Measurements from ENCODE around the gene COL27A1.
A peak's percentile ranks its signal among the peaks of the same experiment; 100 is the strongest.

Gene COL27A1

DNA sequence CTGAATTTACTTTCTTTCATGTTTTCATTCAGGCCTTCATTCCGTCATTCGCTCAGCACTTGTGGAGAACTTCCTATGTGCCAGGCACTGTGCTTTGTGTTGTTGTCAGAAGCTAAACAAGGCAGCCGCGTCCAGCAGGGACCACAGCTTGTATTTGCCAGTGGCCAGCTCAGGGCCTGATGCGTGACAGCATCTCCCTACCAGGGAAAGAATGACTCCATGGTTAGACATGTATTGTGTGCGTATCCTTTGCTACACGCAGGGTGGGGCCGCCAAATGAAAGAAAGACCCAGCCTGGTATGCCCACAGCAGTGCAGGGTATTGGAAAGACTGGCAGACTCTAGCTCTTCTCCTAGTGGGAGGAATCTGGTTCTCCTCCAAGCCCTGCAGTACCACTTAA, 4.7 kb upstream of the COL27A1 start:
- TF ChIP-seq, protein P1, sequence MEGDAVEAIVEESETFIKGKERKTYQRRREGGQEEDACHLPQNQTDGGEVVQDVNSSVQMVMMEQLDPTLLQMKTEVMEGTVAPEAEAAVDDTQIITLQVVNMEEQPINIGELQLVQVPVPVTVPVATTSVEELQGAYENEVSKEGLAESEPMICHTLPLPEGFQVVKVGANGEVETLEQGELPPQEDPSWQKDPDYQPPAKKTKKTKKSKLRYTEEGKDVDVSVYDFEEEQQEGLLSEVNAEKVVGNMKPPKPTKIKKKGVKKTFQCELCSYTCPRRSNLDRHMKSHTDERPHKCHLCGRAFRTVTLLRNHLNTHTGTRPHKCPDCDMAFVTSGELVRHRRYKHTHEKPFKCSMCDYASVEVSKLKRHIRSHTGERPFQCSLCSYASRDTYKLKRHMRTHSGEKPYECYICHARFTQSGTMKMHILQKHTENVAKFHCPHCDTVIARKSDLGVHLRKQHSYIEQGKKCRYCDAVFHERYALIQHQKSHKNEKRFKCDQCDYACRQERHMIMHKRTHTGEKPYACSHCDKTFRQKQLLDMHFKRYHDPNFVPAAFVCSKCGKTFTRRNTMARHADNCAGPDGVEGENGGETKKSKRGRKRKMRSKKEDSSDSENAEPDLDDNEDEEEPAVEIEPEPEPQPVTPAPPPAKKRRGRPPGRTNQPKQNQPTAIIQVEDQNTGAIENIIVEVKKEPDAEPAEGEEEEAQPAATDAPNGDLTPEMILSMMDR (IDR thresholded peaks at IDR 0.05; ENCODE audit: low read depth, low read length), result no peak
- DNase-seq (ENCODE audit: low read depth), result no peak
- H3K4me3 ChIP-seq (ENCODE audit: low read depth, low read length), result no peak overlapping the region

DNA sequence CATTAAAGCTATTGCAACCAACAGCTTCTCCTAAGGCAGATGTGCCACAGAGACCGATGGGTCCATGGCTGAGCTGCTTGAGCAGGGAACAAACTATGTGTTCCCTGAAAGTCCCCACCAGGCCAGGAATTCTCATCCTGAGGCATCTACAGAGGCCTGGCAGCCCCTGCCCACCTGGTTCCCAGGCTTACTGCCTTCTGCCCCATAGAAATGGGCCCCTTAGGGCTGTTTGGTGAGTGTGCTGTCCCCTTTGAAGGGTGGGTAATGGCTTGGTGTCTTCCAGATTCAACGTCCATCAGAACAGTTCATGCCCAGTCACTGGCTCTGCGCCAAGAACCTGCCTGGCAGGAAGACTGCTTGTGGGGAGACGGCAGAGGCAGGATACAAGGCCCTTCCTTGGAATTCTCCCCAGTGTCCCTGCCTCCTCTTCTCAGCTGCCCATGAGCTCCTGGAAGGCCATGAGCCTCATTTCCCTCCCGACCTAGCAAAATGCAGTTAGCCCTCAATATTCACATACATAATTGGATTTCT, 3.8 kb upstream of the COL27A1 start:
- no peak for DNase-seq (ENCODE audit: low read depth)
- TF ChIP-seq POLR2A (IDR thresholded peaks at IDR 0.05; ENCODE audit: extremely low read depth, insufficient read length), result no peak
- TF ChIP-seq MYC (IDR thresholded peaks at IDR 0.05; ENCODE audit: low read depth, low read length), result no peak
- TF ChIP-seq, protein P2, sequence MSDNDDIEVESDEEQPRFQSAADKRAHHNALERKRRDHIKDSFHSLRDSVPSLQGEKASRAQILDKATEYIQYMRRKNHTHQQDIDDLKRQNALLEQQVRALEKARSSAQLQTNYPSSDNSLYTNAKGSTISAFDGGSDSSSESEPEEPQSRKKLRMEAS (IDR thresholded peaks at IDR 0.05; ENCODE audit: low read depth, low read length), result no peak
- TF ChIP-seq, protein P1 (IDR thresholded peaks at IDR 0.05; ENCODE audit: low read depth, low read length), result no peak
- no peak overlapping the region for H3K4me3 ChIP-seq (ENCODE audit: low read depth, low read length)

DNA sequence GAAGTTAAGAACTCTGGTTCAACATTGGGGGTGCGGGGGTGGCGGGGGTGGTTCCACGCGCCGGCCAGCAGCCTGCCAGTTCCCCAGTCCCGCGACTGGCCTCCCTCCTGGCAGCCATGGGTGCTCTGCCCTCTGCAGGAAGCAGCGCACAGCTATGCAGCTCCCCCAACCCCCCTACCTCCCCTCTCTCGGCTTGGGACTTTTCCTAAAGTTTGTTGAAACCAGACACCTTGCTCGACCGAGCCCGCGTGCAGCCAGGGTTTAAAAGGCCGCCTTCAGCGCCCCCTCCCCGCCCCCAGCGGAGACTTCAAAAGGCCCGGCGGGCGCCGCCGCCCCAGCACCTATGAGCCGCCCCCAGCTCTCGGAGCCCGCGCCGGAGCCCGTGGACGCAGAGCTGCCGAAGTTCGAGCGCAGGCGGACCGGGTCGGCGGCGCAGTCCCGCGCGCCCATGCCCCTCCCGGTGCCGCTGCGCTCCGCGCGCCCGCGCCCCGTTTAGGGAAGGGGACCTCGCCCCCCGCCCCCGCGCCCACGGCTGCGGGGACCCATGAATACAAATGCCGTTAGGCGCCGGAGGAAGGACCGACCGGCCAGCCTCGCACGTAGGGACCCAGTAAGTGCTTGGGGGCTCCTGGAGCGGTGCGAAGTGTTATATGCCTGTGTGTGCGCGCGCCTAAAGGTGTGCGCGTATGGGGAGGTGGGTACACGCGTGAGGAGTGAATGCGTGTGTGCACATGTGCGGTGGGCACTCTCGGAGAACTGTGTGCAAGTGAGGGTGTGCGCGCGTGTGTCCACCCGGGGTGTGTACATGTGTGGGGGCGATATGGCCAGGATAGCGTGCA, 1.4 kb upstream of the COL27A1 start:
- peak; percentile 21 for DNase-seq (ENCODE audit: low read depth)
- TF ChIP-seq, protein P2 (IDR thresholded peaks at IDR 0.05; ENCODE audit: low read depth, low read length), result no peak
- TF ChIP-seq POLR2A (IDR thresholded peaks at IDR 0.05; ENCODE audit: extremely low read depth, insufficient read length) (no peak), MYC (IDR thresholded peaks at IDR 0.05; ENCODE audit: low read depth, low read length) (no peak)
- TF ChIP-seq, protein P1 (IDR thresholded peaks at IDR 0.05; ENCODE audit: low read depth, low read length), result no peak
- H3K4me3 ChIP-seq (ENCODE audit: low read depth, low read length), result no peak overlapping the region

DNA sequence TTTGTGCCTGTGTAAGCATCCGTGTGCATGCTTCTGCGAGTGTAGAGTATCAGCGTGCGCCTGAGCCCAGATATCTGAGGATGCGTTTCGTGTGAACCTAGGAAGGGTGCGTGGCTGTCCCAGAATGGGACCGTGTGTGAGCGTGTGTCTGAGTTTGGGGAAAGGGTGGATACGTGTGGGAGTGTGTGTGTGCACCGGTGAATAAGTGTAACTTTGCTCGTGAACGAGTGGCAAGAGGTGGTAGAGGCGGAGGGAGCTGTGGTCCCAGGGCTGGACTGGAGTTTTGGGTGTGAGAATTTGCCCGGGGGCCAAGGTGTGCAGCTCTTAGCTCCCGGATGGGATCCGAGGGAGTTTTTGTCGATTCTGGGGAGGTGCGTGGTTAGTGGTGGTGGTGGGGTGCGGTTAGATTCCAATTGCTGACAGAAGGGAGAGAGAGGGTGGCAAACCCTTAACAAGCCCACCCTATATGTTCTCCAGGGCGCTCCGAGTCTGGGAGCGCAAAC, 686 bp upstream of the COL27A1 start:
- no peak for TF ChIP-seq POLR2A (IDR thresholded peaks at IDR 0.05; ENCODE audit: extremely low read depth, insufficient read length)
- TF ChIP-seq, protein P1 (IDR thresholded peaks at IDR 0.05; ENCODE audit: low read depth, low read length), result no peak
- TF ChIP-seq, protein P2 (IDR thresholded peaks at IDR 0.05; ENCODE audit: low read depth, low read length), result no peak
- TF ChIP-seq MYC (IDR thresholded peaks at IDR 0.05; ENCODE audit: low read depth, low read length), result no peak
- no peak overlapping the region for H3K4me3 ChIP-seq (ENCODE audit: low read depth, low read length)

DNA sequence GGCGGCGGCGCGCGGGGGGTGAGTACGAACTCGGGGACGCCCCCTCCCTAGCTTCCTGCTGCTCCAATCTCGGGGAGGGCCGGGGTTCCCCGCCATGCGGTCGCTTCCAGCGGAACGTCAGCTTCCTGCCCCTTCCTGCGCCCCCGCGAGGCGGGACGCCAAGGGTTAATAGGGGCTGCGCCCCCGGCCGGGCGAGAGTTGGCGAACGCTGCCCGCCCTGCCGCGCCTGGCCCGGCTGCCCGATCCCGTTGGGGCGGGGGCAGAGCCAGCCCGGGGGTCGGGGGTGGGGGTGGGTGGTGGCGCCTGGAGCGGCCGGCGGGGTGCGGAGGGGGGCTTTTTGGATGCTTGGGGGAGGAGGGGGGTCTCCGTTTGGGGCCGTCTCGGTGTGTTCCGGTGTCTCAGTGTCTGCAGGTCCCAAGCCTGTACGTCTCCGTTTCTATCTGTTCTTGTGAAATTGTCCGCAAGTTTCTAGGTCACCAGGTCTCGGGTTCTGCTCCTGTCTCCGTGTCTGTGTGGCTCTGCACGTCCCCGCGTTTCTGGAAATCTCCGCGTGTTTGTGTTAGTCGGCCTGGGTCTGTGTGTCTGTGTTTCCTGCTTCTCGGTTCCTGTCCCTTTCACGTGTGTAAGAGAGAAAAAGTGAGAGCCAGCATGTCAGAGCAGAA, 789 bp downstream of the COL27A1 start:
- DNase-seq (ENCODE audit: low read depth), result peak; percentile 51
- peak overlapping the region; percentile 61 for H3K4me3 ChIP-seq (ENCODE audit: low read depth, low read length)
- TF ChIP-seq, protein P2 (IDR thresholded peaks at IDR 0.05; ENCODE audit: low read depth, low read length), result no peak
- no peak for TF ChIP-seq POLR2A (IDR thresholded peaks at IDR 0.05; ENCODE audit: extremely low read depth, insufficient read length)
- peak; percentile 31; the same call in 1 of the 2 replicates for TF ChIP-seq MYC (IDR thresholded peaks at IDR 0.05; ENCODE audit: low read depth, low read length)
- TF ChIP-seq, protein P1 (IDR thresholded peaks at IDR 0.05; ENCODE audit: low read depth, low read length), result no peak

More for the DNA sequence above, 686 bp upstream of the COL27A1 start:
- no peak for DNase-seq (ENCODE audit: low read depth)

Measured in NB4 (cell line).